ENCODE results near the gene LHFPL2. TPM values are rescaled to one million over a fixed set of nuclear protein-coding genes. Genes with fewer than 3 reads are reported as not detected.

LHFPL2 gene
- total RNA-seq, 2 experiments from 2014 or later, result 0.19 to 0.25 TPM

- Histone ChIP-seq H3K9me3 (ENCODE audit: control insufficient read depth in 1 of 2, insufficient read depth in 1 of 2, low read length in 2 of 2) (no peaks in the 10 kb centered on the region), H3K27ac (ENCODE audit: low read depth in 1 of 2, low read length in 2 of 2) (no peak overlapping the region), H3K36me3 (ENCODE audit: insufficient read depth, low read length) (no peaks in the 10 kb centered on the region), H3K4me1 (ENCODE audit: insufficient read depth, low read length) (no peaks in the 10 kb centered on the region), H3K4me3 (ENCODE audit: low read length) (no peak overlapping the region), H3K27me3 (ENCODE audit: control insufficient read depth in 1 of 2, insufficient read depth in 2 of 2, low read length in 2 of 2) (peaks cover 9 to 13% of the 10 kb centered on the region in 2 experiments)
- POLR2A ChIA-PET, result no interaction called here
- ATAC-seq (ENCODE audit: poor library complexity) (no peak), DNase-seq (no peak)
- no peaks in the 10 kb centered on the region for H3K4me1 Mint-ChIP-seq (ENCODE audit: low read depth)
- H3K27ac Mint-ChIP-seq, result no peak overlapping the region
- peaks cover 36% of the 10 kb centered on the region for H3K27me3 Mint-ChIP-seq
- no peak overlapping the region for H3K4me3 Mint-ChIP-seq
- H3K36me3 Mint-ChIP-seq (ENCODE audit: low read depth), result no peaks in the 10 kb centered on the region
- CTCF ChIA-PET, result no interaction called here
- intact Hi-C loops (cut with DNase I, micrococcal nuclease), result no loop called here
- no peaks in the 10 kb centered on the region for H3K9me3 Mint-ChIP-seq
- no peak for TF ChIP-seq CTCF (IDR thresholded peaks at IDR 0.05)
Observed at GRCh38 chr5:78640662-78641474, 7.7 kb downstream of the LHFPL2 start.

- TF ChIP-seq CTCF (IDR thresholded peaks at IDR 0.05), result no peak
- H3K9me3 Mint-ChIP-seq, result no peaks in the 10 kb centered on the region
- POLR2A ChIA-PET, result no interaction called here
- H3K4me1 ChIP-seq (ENCODE audit: insufficient read depth, low read length), result no peaks in the 10 kb centered on the region
- H3K36me3 Mint-ChIP-seq (ENCODE audit: low read depth), result no peaks in the 10 kb centered on the region
- H3K4me3 Mint-ChIP-seq, result no peak overlapping the region
- no peak overlapping the region for H3K27ac ChIP-seq (ENCODE audit: low read depth in 1 of 2, low read length in 2 of 2)
- H3K9me3 ChIP-seq (ENCODE audit: control insufficient read depth in 1 of 2, insufficient read depth in 1 of 2, low read length in 2 of 2), result no peaks in the 10 kb centered on the region
- no peaks in the 10 kb centered on the region for H3K4me1 Mint-ChIP-seq (ENCODE audit: low read depth)
- H3K36me3 ChIP-seq (ENCODE audit: insufficient read depth, low read length), result no peaks in the 10 kb centered on the region
- no peak overlapping the region for H3K4me3 ChIP-seq (ENCODE audit: low read length)
- H3K27me3 ChIP-seq (ENCODE audit: control insufficient read depth in 1 of 2, insufficient read depth in 2 of 2, low read length in 2 of 2), result peaks cover 2 to 3% of the 10 kb centered on the region in 2 experiments
- intact Hi-C loops (cut with DNase I, micrococcal nuclease), result no loop called here
- H3K27ac Mint-ChIP-seq, result no peak overlapping the region
- CTCF ChIA-PET, result no interaction called here
- DNase-seq, result no peak
- H3K27me3 Mint-ChIP-seq, result peaks cover 31% of the 10 kb centered on the region
- no peak for ATAC-seq (ENCODE audit: poor library complexity)
Observed at GRCh38 chr5:78639791-78640190, 8.8 kb downstream of the LHFPL2 start.

DNA sequence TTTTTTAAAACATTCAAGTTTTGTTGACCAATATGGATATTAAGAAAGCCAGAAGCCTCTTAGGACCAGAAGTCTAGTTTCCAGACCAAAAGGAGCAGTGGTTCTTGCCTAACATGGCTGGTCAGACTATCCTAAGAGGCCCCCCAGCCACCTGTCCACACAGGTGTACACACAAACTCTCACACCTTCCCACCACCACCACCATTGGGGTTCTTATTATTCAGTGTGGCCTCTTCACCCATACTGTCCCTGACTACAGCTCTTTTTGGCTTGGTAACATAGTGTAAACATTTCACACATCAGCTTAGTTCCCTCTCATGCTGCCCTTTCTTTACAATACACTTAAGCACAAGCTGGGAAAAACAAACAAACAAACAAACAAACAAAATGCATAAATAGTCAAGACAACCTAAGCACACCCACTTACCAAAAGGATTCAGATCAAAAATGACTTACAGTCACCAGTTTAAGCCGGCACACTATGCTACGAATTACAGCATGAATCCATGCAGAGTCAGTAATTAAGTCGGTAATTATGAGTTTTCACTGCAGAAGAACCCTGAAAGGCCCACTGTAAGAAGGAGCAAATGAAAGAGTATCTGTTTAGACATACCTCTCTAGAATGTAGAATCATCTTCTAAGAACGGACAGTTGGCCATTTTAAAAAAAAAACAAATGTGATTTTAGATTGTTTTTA lies 9.5 kb downstream of the LHFPL2 start:
- CTCF ChIA-PET, result no interaction called here
- POLR2A ChIA-PET, result no interaction called here
- Mint-ChIP-seq H3K4me1 (ENCODE audit: low read depth) (no peaks in the 10 kb centered on the region), H3K27me3 (peaks cover 29% of the 10 kb centered on the region), H3K27ac (no peak overlapping the region), H3K4me3 (no peak overlapping the region), H3K36me3 (ENCODE audit: low read depth) (no peaks in the 10 kb centered on the region), H3K9me3 (no peaks in the 10 kb centered on the region)
- no peaks in the 10 kb centered on the region for H3K27me3 ChIP-seq (ENCODE audit: control insufficient read depth in 1 of 2, insufficient read depth in 2 of 2, low read length in 2 of 2)
- intact Hi-C loops (cut with DNase I, micrococcal nuclease), result no loop called here
- ATAC-seq (ENCODE audit: poor library complexity), result no peak
- no peak for DNase-seq
- H3K9me3 ChIP-seq (ENCODE audit: control insufficient read depth in 1 of 2, insufficient read depth in 1 of 2, low read length in 2 of 2), result no peaks in the 10 kb centered on the region
- H3K4me3 ChIP-seq (ENCODE audit: low read length), result no peak overlapping the region
- no peaks in the 10 kb centered on the region for H3K4me1 ChIP-seq (ENCODE audit: insufficient read depth, low read length)
- no peak for TF ChIP-seq CTCF (IDR thresholded peaks at IDR 0.05)
- no peak overlapping the region for H3K27ac ChIP-seq (ENCODE audit: low read depth in 1 of 2, low read length in 2 of 2)
- no peaks in the 10 kb centered on the region for H3K36me3 ChIP-seq (ENCODE audit: insufficient read depth, low read length)
